HCT116 (cell line): ENCODE data around the gene TJP1. TPM values are rescaled to one million over a fixed set of nuclear protein-coding genes. Genes with fewer than 3 reads are reported as not detected.
A peak's percentile ranks its signal among the peaks of the same experiment; 100 is the strongest.

Source experiments
- ATAC-seq: fragments of 200-7000 bp; cut with Tn5 transposase; 2 replicates; pipeline ENCODE4 v1.9.1; 2020; ENCODE audit warnings: mild to moderate bottlenecking, moderate library complexity
- BruUV-seq: library from RNA; stranded (reverse); fragments of 400-500 nt; replicated peaks from 2 replicates; lab custom pipeline; 2021; lab: Mats Ljungman, UMichigan
- CTCF ChIA-PET: fragments of 300-600 bp; sonication (Branson Sonifier 250); formaldehyde crosslinking; loops from one replicate; lab custom pipeline; 2021; ENCODE audit warnings: antibody characterized with exemption; lab: Charles Lee
- POLR2A ChIA-PET: fragments of 300-600, 350-600 bp; sonication (Branson Sonifier 250); formaldehyde crosslinking; loops from one replicate; lab custom pipeline; 2021; ENCODE audit warnings: antibody characterized with exemption; lab: Charles Lee
- RAD21 ChIA-PET, 2 experiments: fragments of 300-600 bp; sonication (Branson Sonifier 250); formaldehyde crosslinking; loops; one replicate each; lab custom pipeline; 2023; ENCODE audit warnings: low total read pairs in 2 of 2; ENCODE audit not compliant: uncharacterized antibody in 2 of 2, unreplicated experiment in 2 of 2, low non-redundant PET in 1 of 2; lab: Charles Lee
- DNase-seq: peaks from one replicate; pipeline ENCODE4 v3.0.0-alpha.2; 2010; ENCODE audit warnings: low read depth, low spot score
- H2AFZ ChIP-seq: fragments of 200-600 bp; shearing (Covaris generic), sonication (generic); 2 replicates; pipeline ENCODE4 v1.6.1; 2017; ENCODE audit warnings: low read depth, mixed run types, mixed read lengths, antibody characterized with exemption, low read length; ENCODE audit not compliant: poor library complexity, severe bottlenecking
- H3K27ac ChIP-seq: 2 replicates; pipeline ENCODE4 v1.5.1; 2012; ENCODE audit warnings: low read depth, low read length
- H3K27me3 ChIP-seq: fragments of 200-600 bp; sonication (generic); 2 replicates; pipeline ENCODE4 v1.6.1; 2016; ENCODE audit warnings: mixed run types, low read length, mixed read lengths; ENCODE audit not compliant: insufficient read depth
- H3K36me3 ChIP-seq, 2 experiments: fragments of 200-500 bp in 1 of 2; fragments of 200-600 bp in 1 of 2; sonication (Bioruptor generic) in 1 of 2; sonication (generic) in 1 of 2; 2 replicates each; pipeline versions ENCODE4 v1.5.1 to v1.6.1; 2014 to 2016; ENCODE audit warnings: low read length in 2 of 2, inconsistent platforms in 1 of 2, mixed read lengths in 1 of 2, mixed run types in 1 of 2; ENCODE audit not compliant: insufficient read depth in 2 of 2, control insufficient read depth in 1 of 2
- H3K4me1 ChIP-seq, 2 experiments: fragments of 200-600 bp in 1 of 2; sonication (generic) in 1 of 2; 2 replicates each; pipeline versions ENCODE4 v1.5.1 to v1.6.1; 2012 to 2017; ENCODE audit warnings: low read length in 2 of 2, inconsistent platforms in 1 of 2, mild to moderate bottlenecking in 1 of 2, mixed read lengths in 1 of 2, mixed run types in 1 of 2, moderate library complexity in 1 of 2; ENCODE audit not compliant: insufficient read depth in 2 of 2, control insufficient read depth in 1 of 2
- H3K4me2 ChIP-seq: fragments of 200-600 bp; sonication (generic); 2 replicates; pipeline ENCODE4 v1.6.1; 2017; ENCODE audit warnings: mixed run types, low read length, mixed read lengths
- H3K4me3 ChIP-seq, 2 experiments: fragments of 200-600 bp in 1 of 2; sonication (generic) in 1 of 2; replicated peaks in 1 of 2; 2 replicates each; pipeline ENCODE4 v1.5.1; 2011 to 2016; ENCODE audit warnings: low read length in 2 of 2, control low read depth in 1 of 2, low read depth in 1 of 2, mild to moderate bottlenecking in 1 of 2, mixed read lengths in 1 of 2, mixed run types in 1 of 2
- H3K79me2 ChIP-seq: fragments of 200-600 bp; sonication (generic); 2 replicates; pipeline ENCODE4 v1.6.1; 2017; ENCODE audit warnings: mild to moderate bottlenecking, mixed run types, low read length, moderate library complexity, mixed read lengths; ENCODE audit not compliant: insufficient read depth
- H3K9ac ChIP-seq: fragments of 200-600 bp; sonication (generic); 2 replicates; pipeline ENCODE4 v1.6.1; 2016; ENCODE audit warnings: low read length, mixed read lengths
- H3K9me2 ChIP-seq: fragments of 200-600 bp; sonication (generic), shearing (Covaris generic); 2 replicates; pipeline ENCODE4 v1.6.1; 2017; ENCODE audit warnings: mixed run types, mild to moderate bottlenecking, moderate library complexity; ENCODE audit not compliant: insufficient read depth
- H3K9me3 ChIP-seq, 2 experiments: fragments of 200-500 bp in 1 of 2; fragments of 200-600 bp in 1 of 2; sonication (Bioruptor generic) in 1 of 2; sonication (generic) in 1 of 2; 2 replicates each; pipeline ENCODE4 v1.6.1; 2014 to 2017; ENCODE audit warnings: low read length in 2 of 2, mixed read lengths in 2 of 2, inconsistent platforms in 1 of 2, low read depth in 1 of 2, mild to moderate bottlenecking in 1 of 2, mixed run types in 1 of 2, moderate library complexity in 1 of 2; ENCODE audit not compliant: control insufficient read depth in 1 of 2, insufficient read depth in 1 of 2
- H4K20me1 ChIP-seq: fragments of 200-600 bp; sonication (generic), shearing (Covaris generic); 2 replicates; pipeline ENCODE4 v1.6.1; 2017; ENCODE audit warnings: mixed run types, mild to moderate bottlenecking, moderate library complexity; ENCODE audit not compliant: insufficient read depth
- CBX3 ChIP-seq: IDR thresholded peaks from 2 replicates; pipeline ENCODE4 v1.6.1; 2012; ENCODE audit warnings: low read depth
- CEBPB ChIP-seq: IDR thresholded peaks from 2 replicates; pipeline ENCODE4 v1.6.1; 2012; ENCODE audit warnings: low read depth
- CTCF ChIP-seq, 3 experiments: fragments of 200-600 bp in 1 of 3; sonication (generic) in 1 of 3; IDR thresholded peaks in 2 of 3; conservative IDR thresholded peaks in 1 of 3; 2 replicates each; pipeline ENCODE4 v1.5.1; 2012 to 2017; ENCODE audit warnings: low read depth in 2 of 3, low read length in 2 of 3, antibody characterized with exemption in 1 of 3, borderline replicate concordance in 1 of 3, control low read depth in 1 of 3, mild to moderate bottlenecking in 1 of 3, mixed read lengths in 1 of 3, mixed run types in 1 of 3, moderate library complexity in 1 of 3; ENCODE audit not compliant: insufficient read depth in 1 of 3
- EGR1 ChIP-seq: IDR thresholded peaks from 2 replicates; pipeline ENCODE4 v1.6.1; 2012; ENCODE audit warnings: low read depth
- ELF1 ChIP-seq: IDR thresholded peaks from 2 replicates; pipeline ENCODE4 v1.6.1; 2012; ENCODE audit warnings: low read depth, borderline replicate concordance
- EZH2phosphoT487 ChIP-seq: fragments of 200-600 bp; IDR thresholded peaks from 2 replicates; pipeline ENCODE4 v1.6.1; 2018; ENCODE audit warnings: antibody characterized with exemption, borderline replicate concordance
- FOSL1 ChIP-seq: IDR thresholded peaks from 2 replicates; pipeline ENCODE4 v1.6.1; 2012; ENCODE audit warnings: low read depth
- MAX ChIP-seq: IDR thresholded peaks from 2 replicates; pipeline ENCODE4 v1.6.1; 2012
- POLR2A ChIP-seq: IDR thresholded peaks from 2 replicates; pipeline ENCODE4 v1.7.0; 2011; ENCODE audit warnings: borderline replicate concordance; ENCODE audit not compliant: insufficient read depth, insufficient read length; ENCODE audit errors: extremely low read depth
- POLR2AphosphoS5 ChIP-seq: IDR thresholded peaks from 2 replicates; pipeline ENCODE4 v1.6.1; 2011; ENCODE audit warnings: mild to moderate bottlenecking, low read depth, low read length, moderate library complexity
- RAD21 ChIP-seq: IDR thresholded peaks from 2 replicates; pipeline ENCODE4 v1.6.1; 2012; ENCODE audit warnings: low read depth, mild to moderate bottlenecking
- REST ChIP-seq: IDR thresholded peaks from 2 replicates; pipeline ENCODE4 v1.6.1; 2012; ENCODE audit warnings: low read depth
- TCF7L2 ChIP-seq: IDR thresholded peaks from 2 replicates; pipeline ENCODE4 v1.7.0; 2011; ENCODE audit warnings: borderline replicate concordance, inconsistent platforms; ENCODE audit not compliant: insufficient read depth, insufficient read length; ENCODE audit errors: extremely low read depth
- YY1 ChIP-seq: IDR thresholded peaks from 2 replicates; pipeline ENCODE4 v1.6.1; 2011; ENCODE audit warnings: low read length, low read depth, moderate library complexity, mild to moderate bottlenecking; ENCODE audit not compliant: insufficient replicate concordance; ENCODE audit errors: extremely low read depth
- ZBTB33 ChIP-seq: IDR thresholded peaks from 2 replicates; pipeline ENCODE4 v1.6.1; 2011; ENCODE audit warnings: mild to moderate bottlenecking, low read length, moderate library complexity; ENCODE audit not compliant: insufficient replicate concordance; ENCODE audit errors: extremely low read depth
- ZFX ChIP-seq: fragments of 450-650 bp; IDR thresholded peaks from 2 replicates; pipeline ENCODE4 v1.6.1; 2017
- ZNF274 ChIP-seq: fragments of 200-500 bp; sonication (Bioruptor generic); IDR thresholded peaks from 2 replicates; pipeline ENCODE4 v1.6.1; 2014; ENCODE audit warnings: mild to moderate bottlenecking, low read depth, low read length, inconsistent platforms
- intact Hi-C: fragments of 100-400 bp; cut with micrococcal nuclease; formaldehyde crosslinking; loops from 2 replicates; pipeline ENCODE4 v1.10.0; 2022
- total RNA-seq: library from RNA; stranded (reverse); gene quantifications from one replicate; pipeline ENCODE4 v1.2.1, GENCODE V29; 2021; ENCODE audit not compliant: unreplicated experiment

The TJP1 gene
- total RNA-seq, 1 experiment from 2014 or later: 83.6 TPM

- ChIA-PET RAD21 (interaction anchor here in 1 of 2 experiments (1.1 kb wide), 1 partner anchor 100 kb away, joined by 3 read pairs; no protein-coding TSS in a partner anchor), CTCF (interaction anchor here (0.5 to 1.0 kb wide), 2 partner anchors 104 to 153 kb away, joined by 3 read pairs; no protein-coding TSS in a partner anchor), POLR2A (interaction anchor here (1.0 to 2.5 kb wide), 2 partner anchors 75 to 106 kb away, joined by 3 to 12 read pairs; no protein-coding TSS in a partner anchor)
- peak overlapping the region; percentile 93; the same call in 1 of the 2 replicates for H3K27ac ChIP-seq
- H3K4me2 ChIP-seq: peak overlapping the region; percentile 81
- peak overlapping the region; percentile 84 for H3K9ac ChIP-seq
- DNase-seq: no peak
- H2AFZ ChIP-seq: no peak overlapping the region
- no peaks in the 10 kb centered on the region for H3K9me2 ChIP-seq
- no peaks in the 10 kb centered on the region for H4K20me1 ChIP-seq
- ATAC-seq: no peak
- intact Hi-C loops: loop anchor here (1.0 to 2.0 kb wide), 2 partner anchors 45 to 100 kb away; no protein-coding TSS in a partner anchor
- H3K36me3 ChIP-seq: no peaks in the 10 kb centered on the region
- H3K4me3 ChIP-seq: peak overlapping the region; percentile 63 to 79
- TSS peak; percentile 47 for BruUV-seq
- no peaks in the 10 kb centered on the region for H3K27me3 ChIP-seq
- no peaks in the 10 kb centered on the region for H3K9me3 ChIP-seq
- H3K79me2 ChIP-seq: peaks cover 59% of the 10 kb centered on the region
- H3K4me1 ChIP-seq: peaks cover 16 to 41% of the 10 kb centered on the region in 2 experiments
- no peak for TF ChIP-seq RAD21
- TF ChIP-seq EGR1: no peak
- TF ChIP-seq ELF1: no peak
- no peak for TF ChIP-seq ZFX
- TF ChIP-seq YY1: no peak
- TF ChIP-seq POLR2AphosphoS5: no peak
- no peak for TF ChIP-seq ZNF274
- TF ChIP-seq EZH2phosphoT487: no peak
- no peak for TF ChIP-seq ZBTB33
- no peak for TF ChIP-seq REST
- TF ChIP-seq MAX: no peak
- no peak for TF ChIP-seq POLR2A
- TF ChIP-seq FOSL1: no peak
- TF ChIP-seq CTCF (IDR thresholded peaks at IDR 0.05 in 2 of 3, conservative IDR thresholded peaks at IDR 0.05 in 1 of 3; ENCODE audit: borderline replicate concordance in 1 of 3, insufficient read depth in 1 of 3, low read depth in 2 of 3, low read length in 2 of 3): no peak
- no peak for TF ChIP-seq CEBPB
- no peak for TF ChIP-seq CBX3
- TF ChIP-seq TCF7L2: no peak
Observed at GRCh38 chr15:29820394-29821154, 1.7 kb downstream of the TJP1 start.
